ENCODE measurements around the gene PCSK2.

The PCSK2 gene

GRCh38 chr20:17385798-17386197 lies 159.0 kb downstream of the PCSK2 start:
- no peak overlapping the region for H3K4me3 ChIP-seq (ENCODE audit: low read depth in 1 of 2, low read length in 2 of 2)
- no peak overlapping the region for H3K27ac ChIP-seq (ENCODE audit: low read depth, low read length)
- no peaks in the 10 kb centered on the region for H3K9me3 ChIP-seq (ENCODE audit: control insufficient read depth in 1 of 2, low read length in 2 of 2)
- H3K9ac ChIP-seq (ENCODE audit: low read depth in 1 of 2, low read length in 2 of 2): no peak overlapping the region
- H3K36me3 ChIP-seq (ENCODE audit: control insufficient read depth in 1 of 2, insufficient read depth in 2 of 2, low read length in 2 of 2): no peaks in the 10 kb centered on the region
- H3K4me1 ChIP-seq (ENCODE audit: control insufficient read depth in 1 of 2, insufficient read depth in 2 of 2, low read length in 2 of 2): no peaks in the 10 kb centered on the region
- no peaks in the 10 kb centered on the region for H3K27me3 ChIP-seq (ENCODE audit: control insufficient read depth in 1 of 2, insufficient read depth in 2 of 2, low read length in 2 of 2)

GRCh38 chr20:17390655-17391054 lies 163.8 kb downstream of the PCSK2 start:
- no peak overlapping the region for H3K27ac ChIP-seq (ENCODE audit: low read depth, low read length)
- H3K36me3 ChIP-seq (ENCODE audit: control insufficient read depth in 1 of 2, insufficient read depth in 2 of 2, low read length in 2 of 2): no peaks in the 10 kb centered on the region
- H3K4me3 ChIP-seq (ENCODE audit: low read depth in 1 of 2, low read length in 2 of 2): no peak overlapping the region
- H3K9me3 ChIP-seq (ENCODE audit: control insufficient read depth in 1 of 2, low read length in 2 of 2): no peaks in the 10 kb centered on the region
- no peaks in the 10 kb centered on the region for H3K27me3 ChIP-seq (ENCODE audit: control insufficient read depth in 1 of 2, insufficient read depth in 2 of 2, low read length in 2 of 2)
- H3K9ac ChIP-seq (ENCODE audit: low read depth in 1 of 2, low read length in 2 of 2): no peak overlapping the region
- no peaks in the 10 kb centered on the region for H3K4me1 ChIP-seq (ENCODE audit: control insufficient read depth in 1 of 2, insufficient read depth in 2 of 2, low read length in 2 of 2)

- no peaks in the 10 kb centered on the region for H3K36me3 ChIP-seq (ENCODE audit: control insufficient read depth in 1 of 2, insufficient read depth in 2 of 2, low read length in 2 of 2)
- H3K27ac ChIP-seq (ENCODE audit: low read depth, low read length): no peak overlapping the region
- H3K4me3 ChIP-seq (ENCODE audit: low read depth in 1 of 2, low read length in 2 of 2): no peak overlapping the region
- H3K9ac ChIP-seq (ENCODE audit: low read depth in 1 of 2, low read length in 2 of 2): no peak overlapping the region
- H3K27me3 ChIP-seq (ENCODE audit: control insufficient read depth in 1 of 2, insufficient read depth in 2 of 2, low read length in 2 of 2): no peaks in the 10 kb centered on the region
- H3K9me3 ChIP-seq (ENCODE audit: control insufficient read depth in 1 of 2, low read length in 2 of 2): no peaks in the 10 kb centered on the region
- H3K4me1 ChIP-seq (ENCODE audit: control insufficient read depth in 1 of 2, insufficient read depth in 2 of 2, low read length in 2 of 2): no peaks in the 10 kb centered on the region
These were observed 164.4 kb downstream of the PCSK2 start for GRCh38 chr20:17391127-17391771.

- Histone ChIP-seq H3K27ac (ENCODE audit: low read depth, low read length) (no peak overlapping the region), H3K27me3 (ENCODE audit: control insufficient read depth in 1 of 2, insufficient read depth in 2 of 2, low read length in 2 of 2) (no peaks in the 10 kb centered on the region), H3K36me3 (ENCODE audit: control insufficient read depth in 1 of 2, insufficient read depth in 2 of 2, low read length in 2 of 2) (no peaks in the 10 kb centered on the region), H3K4me1 (ENCODE audit: control insufficient read depth in 1 of 2, insufficient read depth in 2 of 2, low read length in 2 of 2) (no peaks in the 10 kb centered on the region), H3K9me3 (ENCODE audit: control insufficient read depth in 1 of 2, low read length in 2 of 2) (no peaks in the 10 kb centered on the region), H3K4me3 (ENCODE audit: low read depth in 1 of 2, low read length in 2 of 2) (no peak overlapping the region), H3K9ac (ENCODE audit: low read depth in 1 of 2, low read length in 2 of 2) (no peak overlapping the region)
These were observed 167.6 kb downstream of the PCSK2 start for GRCh38 chr20:17394411-17394810.

GRCh38 chr20:17395729-17396128 lies 168.9 kb downstream of the PCSK2 start:
- no peaks in the 10 kb centered on the region for H3K9me3 ChIP-seq (ENCODE audit: control insufficient read depth in 1 of 2, low read length in 2 of 2)
- H3K4me3 ChIP-seq (ENCODE audit: low read depth in 1 of 2, low read length in 2 of 2): no peak overlapping the region

GRCh38 chr20:17399303-17399985 lies 172.6 kb downstream of the PCSK2 start:
- Histone ChIP-seq H3K9me3 (ENCODE audit: control insufficient read depth in 1 of 2, low read length in 2 of 2) (peaks cover 0 to 2% of the 10 kb centered on the region in 2 donors), H3K4me1 (ENCODE audit: control insufficient read depth in 1 of 2, insufficient read depth in 2 of 2, low read length in 2 of 2) (no peaks in the 10 kb centered on the region), H3K4me3 (ENCODE audit: low read depth in 1 of 2, low read length in 2 of 2) (no peak overlapping the region), H3K36me3 (ENCODE audit: control insufficient read depth in 1 of 2, insufficient read depth in 2 of 2, low read length in 2 of 2) (no peaks in the 10 kb centered on the region), H3K27me3 (ENCODE audit: control insufficient read depth in 1 of 2, insufficient read depth in 2 of 2, low read length in 2 of 2) (peaks cover 0 to 3% of the 10 kb centered on the region in 2 donors), H3K9ac (ENCODE audit: low read depth in 1 of 2, low read length in 2 of 2) (no peak overlapping the region), H3K27ac (ENCODE audit: low read depth, low read length) (no peak overlapping the region)

More at GRCh38 chr20:17395729-17396128, 168.9 kb downstream of the PCSK2 start:
- H3K4me1 ChIP-seq (ENCODE audit: control insufficient read depth in 1 of 2, insufficient read depth in 2 of 2, low read length in 2 of 2): no peaks in the 10 kb centered on the region
- no peak overlapping the region for H3K27ac ChIP-seq (ENCODE audit: low read depth, low read length)
- no peaks in the 10 kb centered on the region for H3K36me3 ChIP-seq (ENCODE audit: control insufficient read depth in 1 of 2, insufficient read depth in 2 of 2, low read length in 2 of 2)
- no peak overlapping the region for H3K9ac ChIP-seq (ENCODE audit: low read depth in 1 of 2, low read length in 2 of 2)
- H3K27me3 ChIP-seq (ENCODE audit: control insufficient read depth in 1 of 2, insufficient read depth in 2 of 2, low read length in 2 of 2): no peaks in the 10 kb centered on the region

GRCh38 chr20:17403461-17403860 lies 176.6 kb downstream of the PCSK2 start:
- H3K4me3 ChIP-seq (ENCODE audit: low read depth in 1 of 2, low read length in 2 of 2): no peak overlapping the region
- no peaks in the 10 kb centered on the region for H3K36me3 ChIP-seq (ENCODE audit: control insufficient read depth in 1 of 2, insufficient read depth in 2 of 2, low read length in 2 of 2)
- peaks cover 0 to 2% of the 10 kb centered on the region in 2 donors for H3K9me3 ChIP-seq (ENCODE audit: control insufficient read depth in 1 of 2, low read length in 2 of 2)
- no peak overlapping the region for H3K27ac ChIP-seq (ENCODE audit: low read depth, low read length)
- no peaks in the 10 kb centered on the region for H3K4me1 ChIP-seq (ENCODE audit: control insufficient read depth in 1 of 2, insufficient read depth in 2 of 2, low read length in 2 of 2)
- H3K27me3 ChIP-seq (ENCODE audit: control insufficient read depth in 1 of 2, insufficient read depth in 2 of 2, low read length in 2 of 2): peaks cover 0 to 3% of the 10 kb centered on the region in 2 donors
- H3K9ac ChIP-seq (ENCODE audit: low read depth in 1 of 2, low read length in 2 of 2): no peak overlapping the region

GRCh38 chr20:17406051-17406590 lies 179.3 kb downstream of the PCSK2 start:
- Histone ChIP-seq H3K27ac (ENCODE audit: low read depth, low read length) (no peak overlapping the region), H3K36me3 (ENCODE audit: control insufficient read depth in 1 of 2, insufficient read depth in 2 of 2, low read length in 2 of 2) (no peaks in the 10 kb centered on the region), H3K9ac (ENCODE audit: low read depth in 1 of 2, low read length in 2 of 2) (no peak overlapping the region), H3K9me3 (ENCODE audit: control insufficient read depth in 1 of 2, low read length in 2 of 2) (peaks cover 0 to 2% of the 10 kb centered on the region in 2 donors), H3K4me1 (ENCODE audit: control insufficient read depth in 1 of 2, insufficient read depth in 2 of 2, low read length in 2 of 2) (no peaks in the 10 kb centered on the region), H3K4me3 (ENCODE audit: low read depth in 1 of 2, low read length in 2 of 2) (no peak overlapping the region), H3K27me3 (ENCODE audit: control insufficient read depth in 1 of 2, insufficient read depth in 2 of 2, low read length in 2 of 2) (peaks cover 0 to 3% of the 10 kb centered on the region in 2 donors)

- no peaks in the 10 kb centered on the region for H3K36me3 ChIP-seq (ENCODE audit: control insufficient read depth in 1 of 2, insufficient read depth in 2 of 2, low read length in 2 of 2)
- no peak overlapping the region for H3K4me3 ChIP-seq (ENCODE audit: low read depth in 1 of 2, low read length in 2 of 2)
- H3K4me1 ChIP-seq (ENCODE audit: control insufficient read depth in 1 of 2, insufficient read depth in 2 of 2, low read length in 2 of 2): no peaks in the 10 kb centered on the region
- H3K9ac ChIP-seq (ENCODE audit: low read depth in 1 of 2, low read length in 2 of 2): no peak overlapping the region
- no peaks in the 10 kb centered on the region for H3K9me3 ChIP-seq (ENCODE audit: control insufficient read depth in 1 of 2, low read length in 2 of 2)
- H3K27ac ChIP-seq (ENCODE audit: low read depth, low read length): no peak overlapping the region
- peaks cover 0 to 3% of the 10 kb centered on the region in 2 donors for H3K27me3 ChIP-seq (ENCODE audit: control insufficient read depth in 1 of 2, insufficient read depth in 2 of 2, low read length in 2 of 2)
These were observed 180.7 kb downstream of the PCSK2 start for GRCh38 chr20:17407550-17407949.

GRCh38 chr20:17417225-17417624 lies 190.4 kb downstream of the PCSK2 start:
- H3K4me3 ChIP-seq (ENCODE audit: low read depth in 1 of 2, low read length in 2 of 2): no peak overlapping the region
- H3K27ac ChIP-seq (ENCODE audit: low read depth, low read length): no peak overlapping the region
- no peaks in the 10 kb centered on the region for H3K9me3 ChIP-seq (ENCODE audit: control insufficient read depth in 1 of 2, low read length in 2 of 2)
- H3K4me1 ChIP-seq (ENCODE audit: control insufficient read depth in 1 of 2, insufficient read depth in 2 of 2, low read length in 2 of 2): no peaks in the 10 kb centered on the region
- no peaks in the 10 kb centered on the region for H3K27me3 ChIP-seq (ENCODE audit: control insufficient read depth in 1 of 2, insufficient read depth in 2 of 2, low read length in 2 of 2)
- H3K9ac ChIP-seq (ENCODE audit: low read depth in 1 of 2, low read length in 2 of 2): no peak overlapping the region
- no peaks in the 10 kb centered on the region for H3K36me3 ChIP-seq (ENCODE audit: control insufficient read depth in 1 of 2, insufficient read depth in 2 of 2, low read length in 2 of 2)
